Ectodermal cell (in vitro differentiated cells): ENCODE data around the gene IGF2R.
"Not testable (repeated sequence)": the region's sequence is repeated elsewhere in the genome, so short reads cannot be mapped to it uniquely, and the experiment has no call there.

Experiments used
- H3K27ac ChIP-seq: 2 replicates; pipeline ENCODE4 v1.7.0; 2013; ENCODE audit warnings: mild to moderate bottlenecking, low read depth, low read length; ENCODE audit not compliant: insufficient read depth, poor library complexity, severe bottlenecking
- H3K27me3 ChIP-seq: 2 replicates; pipeline ENCODE4 v1.7.0; 2013; ENCODE audit warnings: mild to moderate bottlenecking, low read length; ENCODE audit not compliant: insufficient read depth, control insufficient read depth, poor library complexity, severe bottlenecking
- H3K36me3 ChIP-seq: one replicate; pipeline ENCODE4 v1.7.0; 2013; ENCODE audit warnings: low read length; ENCODE audit not compliant: control insufficient read depth, insufficient read depth
- H3K4me1 ChIP-seq: one replicate; pipeline ENCODE4 v1.7.0; 2013; ENCODE audit warnings: low read length; ENCODE audit not compliant: control insufficient read depth, insufficient read depth
- H3K4me3 ChIP-seq: 2 replicates; pipeline ENCODE4 v1.7.0; 2013; ENCODE audit warnings: low read depth, low read length, control low read depth; ENCODE audit not compliant: insufficient read depth
- H3K9me3 ChIP-seq: 2 replicates; pipeline ENCODE4 v1.7.0; 2013; ENCODE audit warnings: mild to moderate bottlenecking, low read length, moderate library complexity; ENCODE audit not compliant: control insufficient read depth
- WGBS, 2 experiments: methylation state at CpG; one replicate each; pipeline ENCODE4 v1.1.7; 2013; ENCODE audit warnings: missing lambda C conversion rate in 2 of 2; 5-methylcytosine and 5-hydroxymethylcytosine counted together

IGF2R gene

DNA sequence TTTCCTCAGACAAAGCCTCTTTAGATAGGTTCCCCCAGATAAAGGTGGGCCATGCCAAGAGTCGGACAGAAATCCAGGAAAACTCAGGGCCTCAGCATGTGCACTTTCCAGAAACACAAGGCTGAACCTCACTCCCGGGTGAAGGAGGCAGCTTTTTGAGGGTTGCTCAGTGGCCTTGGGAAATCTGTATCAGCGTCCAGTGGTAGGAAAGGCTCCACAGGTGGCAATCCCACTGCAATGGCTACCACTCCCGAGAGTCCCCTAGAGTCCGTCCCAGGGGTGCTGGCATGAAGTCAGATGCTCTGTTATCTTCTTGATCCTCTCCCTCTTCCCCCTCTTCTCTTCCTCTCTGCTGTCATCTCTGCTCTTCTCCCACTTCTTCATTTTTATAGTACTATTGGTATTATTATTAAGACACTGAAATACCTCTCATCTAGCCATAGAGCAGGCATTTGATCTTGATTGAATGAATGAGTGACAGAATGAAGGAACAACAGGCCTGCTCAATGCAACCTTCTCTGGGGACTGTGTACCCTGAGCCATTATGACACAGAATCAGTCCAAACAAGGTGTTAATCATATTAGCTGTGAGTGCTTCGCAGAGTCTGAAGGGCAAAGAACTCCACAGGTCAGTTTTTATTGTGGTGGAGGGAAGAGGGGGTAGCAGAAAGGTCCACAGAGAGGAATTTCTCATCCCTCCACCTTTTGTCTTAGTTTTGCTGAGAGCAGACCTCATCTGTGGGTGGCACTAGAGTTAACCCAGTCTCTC, 166.1 kb downstream of the IGF2R start:
- Histone ChIP-seq H3K4me1 (no peaks in the 10 kb centered on the region), H3K27me3 (no peaks in the 10 kb centered on the region), H3K9me3 (no peaks in the 10 kb centered on the region), H3K4me3 (no peak overlapping the region), H3K36me3 (no peaks in the 10 kb centered on the region), H3K27ac (no peak overlapping the region)
- 93 to 96% methylated on average over 6 of the region's 6 CpGs for WGBS, 2 experiments

DNA sequence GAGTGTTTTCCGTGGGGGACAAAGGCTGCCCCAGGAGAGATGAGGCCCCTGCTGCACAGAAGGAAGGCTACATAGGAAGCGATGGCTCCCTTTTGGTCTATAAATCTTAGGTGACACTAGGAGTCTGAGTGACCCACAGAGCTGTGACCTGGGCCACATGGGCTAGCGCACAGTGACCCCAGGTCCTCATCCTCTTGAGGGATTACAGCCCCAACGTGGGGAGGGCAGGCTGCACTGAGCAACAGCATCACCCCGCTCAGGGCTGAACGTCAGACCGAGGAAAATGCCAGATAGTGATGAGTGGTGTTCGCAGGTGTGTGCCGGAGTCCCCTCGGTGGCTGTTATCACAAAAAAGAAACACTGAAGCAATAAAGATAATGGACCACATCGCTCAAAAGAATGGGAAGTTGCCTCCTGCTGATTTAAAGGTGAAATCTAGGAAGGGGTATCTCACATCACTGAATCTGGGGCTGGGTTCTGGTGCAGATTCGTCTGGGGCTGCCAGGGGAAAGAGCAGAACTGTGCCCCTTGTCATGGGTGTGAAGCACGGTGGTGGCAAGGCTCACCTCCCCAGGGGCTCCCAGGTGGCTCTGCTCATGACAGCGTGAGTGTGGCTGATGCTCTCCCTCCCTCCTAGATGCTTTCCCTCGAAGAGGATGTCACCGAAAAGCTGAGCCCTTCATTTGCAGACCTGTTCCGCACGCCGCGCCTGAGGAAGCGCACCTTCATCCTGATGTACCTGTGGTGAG, 167.2 kb downstream of the IGF2R start:
- H3K4me1 ChIP-seq = no peaks in the 10 kb centered on the region
- H3K36me3 ChIP-seq = no peaks in the 10 kb centered on the region
- H3K27me3 ChIP-seq = no peaks in the 10 kb centered on the region
- no peak overlapping the region for H3K4me3 ChIP-seq
- no peaks in the 10 kb centered on the region for H3K9me3 ChIP-seq
- H3K27ac ChIP-seq = no peak overlapping the region
- WGBS, 2 experiments = 87 to 90% methylated on average over 21 of the region's 21 CpGs

DNA sequence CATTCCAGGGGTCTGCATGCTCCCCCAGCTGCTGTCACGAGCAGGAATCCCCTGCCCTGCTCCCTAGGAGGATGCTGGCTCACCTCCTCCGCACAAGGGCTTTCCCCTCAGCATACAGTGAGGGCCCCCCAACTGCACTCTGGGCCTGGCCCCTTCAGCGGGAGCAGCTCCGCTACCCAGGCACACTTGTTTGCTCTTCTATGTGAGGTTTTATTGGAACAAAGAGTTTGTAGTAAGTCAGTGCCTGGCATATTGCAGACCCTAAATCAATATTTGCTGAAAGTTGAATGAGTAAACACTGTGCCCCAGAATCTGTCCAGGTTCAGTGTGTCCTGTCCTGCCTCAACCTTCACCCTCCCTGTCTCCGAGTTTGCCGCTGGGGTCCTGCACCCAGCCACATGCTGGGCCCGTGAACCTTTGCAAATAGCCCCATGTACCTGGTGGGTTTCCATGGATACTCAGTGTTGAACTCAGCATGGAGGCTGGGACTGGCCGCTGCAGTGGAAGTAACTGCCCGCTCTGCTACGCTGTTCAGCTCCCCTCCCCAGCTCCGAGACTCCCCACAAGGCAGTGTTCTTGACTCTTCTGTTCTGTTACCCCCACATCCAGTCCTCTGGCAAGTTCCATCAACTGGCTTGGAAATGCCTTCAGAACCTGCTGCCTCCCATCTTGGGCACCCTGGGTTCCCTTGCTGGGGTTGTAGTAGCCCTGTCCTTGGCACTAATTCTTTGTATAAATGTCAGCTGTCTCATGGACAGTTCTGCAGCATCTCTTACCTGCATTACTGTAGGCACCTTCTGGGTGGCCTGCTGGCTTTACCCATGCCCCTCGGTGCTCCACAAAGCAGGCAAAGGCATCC, 168.5 kb downstream of the IGF2R start:
- 57 to 60% methylated on average over 12 of the region's 12 CpGs for WGBS, 2 experiments
- no peak overlapping the region for H3K4me3 ChIP-seq

DNA sequence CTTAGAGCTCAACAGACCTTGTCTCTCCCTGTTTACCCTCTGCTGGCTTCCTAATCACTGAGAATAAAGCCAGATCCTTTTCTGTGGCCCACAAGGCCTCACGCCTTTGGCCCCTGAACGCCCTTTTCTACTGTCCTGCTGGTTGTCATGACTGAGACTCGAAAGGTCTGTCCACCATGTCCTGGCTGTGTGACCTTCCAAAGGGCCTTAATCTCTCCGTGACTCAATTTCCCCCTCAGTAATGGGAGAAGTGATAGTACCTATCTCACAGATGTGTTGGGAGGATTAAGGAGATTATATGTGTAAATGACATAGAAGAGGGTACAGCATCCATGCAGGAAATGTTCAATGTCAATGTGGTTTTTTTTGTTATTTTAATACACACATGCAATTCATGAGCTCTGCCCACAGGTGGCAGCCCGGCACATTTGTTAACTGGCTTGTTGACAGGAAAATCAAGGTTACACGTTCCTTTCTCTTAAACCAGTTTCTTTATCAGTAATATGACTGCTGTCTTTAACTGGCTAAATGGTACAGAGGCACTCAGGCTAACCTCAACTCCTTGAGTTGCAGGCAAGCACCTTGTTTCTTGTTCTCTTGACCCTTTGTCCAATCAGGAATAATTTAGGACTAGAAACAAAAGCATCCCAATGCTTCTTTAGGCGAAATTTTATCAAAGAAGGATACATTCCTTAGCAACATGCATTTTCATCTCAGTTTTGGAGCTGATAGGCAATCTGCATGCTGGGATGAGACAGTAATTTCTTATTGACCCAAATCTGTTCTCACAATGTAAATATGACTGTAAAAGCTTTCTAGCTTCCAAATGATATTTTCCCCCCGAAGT, 169.3 kb downstream of the IGF2R start:
- WGBS, 2 experiments = 71 to 72% methylated on average over 8 of the region's 8 CpGs
- Histone ChIP-seq H3K4me1 (no peaks in the 10 kb centered on the region), H3K27ac (no peak overlapping the region), H3K27me3 (no peaks in the 10 kb centered on the region), H3K9me3 (no peaks in the 10 kb centered on the region), H3K36me3 (no peaks in the 10 kb centered on the region), H3K4me3 (no peak overlapping the region)

More for the DNA sequence above, 168.5 kb downstream of the IGF2R start:
- H3K36me3 ChIP-seq = no peaks in the 10 kb centered on the region
- no peaks in the 10 kb centered on the region for H3K4me1 ChIP-seq
- no peaks in the 10 kb centered on the region for H3K9me3 ChIP-seq
- H3K27ac ChIP-seq = no peak overlapping the region
- no peaks in the 10 kb centered on the region for H3K27me3 ChIP-seq

DNA sequence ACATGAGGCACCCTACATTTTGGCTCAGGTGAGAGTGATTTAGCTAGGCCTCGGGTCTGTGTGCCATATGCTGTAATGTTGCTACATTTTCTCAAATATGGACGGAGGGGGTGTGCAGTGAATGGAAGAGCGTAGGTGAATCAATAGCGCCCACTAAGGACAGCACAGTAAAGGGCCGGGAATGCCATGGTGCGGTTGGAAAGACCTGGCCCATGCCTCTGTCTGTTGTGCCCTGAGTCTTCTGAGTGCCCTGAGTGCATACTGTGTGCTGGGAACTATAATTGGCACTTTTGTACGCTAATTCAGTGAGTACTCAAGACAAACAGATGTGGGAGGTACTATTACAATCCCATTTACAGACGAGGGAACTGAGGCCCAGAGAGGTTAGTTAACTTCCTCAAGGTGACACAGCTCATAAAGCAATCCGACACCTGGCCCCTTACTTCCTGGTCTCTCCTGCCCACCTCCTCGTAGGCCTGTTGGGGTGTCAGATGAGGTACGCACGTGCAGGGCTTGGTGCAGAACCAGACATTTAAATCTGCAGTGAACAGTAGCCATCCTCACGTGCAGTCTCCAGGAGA, 170.0 kb downstream of the IGF2R start:
- H3K27ac ChIP-seq = no peak overlapping the region
- 91 to 92% methylated on average over 13 of the region's 13 CpGs for WGBS, 2 experiments

DNA sequence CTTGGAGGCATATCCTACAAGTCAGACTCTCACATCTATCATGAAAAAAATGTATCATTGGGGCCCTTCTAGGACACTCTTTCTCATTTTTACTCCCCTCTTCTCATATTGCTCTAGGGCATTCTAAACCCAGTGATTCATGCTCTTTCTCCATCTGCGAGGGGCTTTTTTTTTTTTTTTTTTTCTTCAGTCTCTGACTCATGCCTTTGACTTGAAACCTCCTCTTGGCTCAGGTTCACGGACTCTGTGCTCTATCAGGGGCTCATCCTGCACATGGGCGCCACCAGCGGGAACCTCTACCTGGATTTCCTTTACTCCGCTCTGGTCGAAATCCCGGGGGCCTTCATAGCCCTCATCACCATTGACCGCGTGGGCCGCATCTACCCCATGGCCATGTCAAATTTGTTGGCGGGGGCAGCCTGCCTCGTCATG, 170.6 kb downstream of the IGF2R start:
- no peaks in the 10 kb centered on the region for H3K9me3 ChIP-seq
- H3K4me1 ChIP-seq = no peaks in the 10 kb centered on the region
- no peak overlapping the region for H3K4me3 ChIP-seq
- H3K36me3 ChIP-seq = no peaks in the 10 kb centered on the region
- H3K27ac ChIP-seq = no peak overlapping the region
- 91 to 92% methylated on average over 12 of the region's 12 CpGs for WGBS, 2 experiments
- H3K27me3 ChIP-seq = no peaks in the 10 kb centered on the region

More for the DNA sequence above, 170.0 kb downstream of the IGF2R start:
- H3K4me1 ChIP-seq = no peaks in the 10 kb centered on the region
- H3K4me3 ChIP-seq = no peak overlapping the region
- no peaks in the 10 kb centered on the region for H3K27me3 ChIP-seq
- H3K9me3 ChIP-seq = no peaks in the 10 kb centered on the region
- no peaks in the 10 kb centered on the region for H3K36me3 ChIP-seq

DNA sequence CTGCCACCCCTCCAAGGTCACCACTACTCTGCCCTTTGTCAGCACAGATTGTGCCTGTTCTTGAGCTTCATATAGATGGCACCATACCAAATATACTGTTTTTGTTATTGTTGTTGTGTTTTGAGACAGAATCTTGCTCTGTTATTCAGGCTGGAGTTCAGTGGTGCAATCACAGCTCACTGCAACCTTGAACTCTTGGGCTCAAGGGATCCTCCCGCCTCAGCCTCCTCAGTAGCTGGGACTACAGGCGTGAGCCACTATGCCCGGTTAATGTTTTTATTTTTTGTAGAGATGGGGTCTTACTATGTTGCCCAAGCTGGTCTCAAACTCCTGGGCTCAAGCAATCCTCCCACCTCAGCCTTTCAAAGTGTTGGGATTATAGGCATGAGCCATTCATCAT, 171.6 kb downstream of the IGF2R start:
- not testable (repeated sequence) for H3K27ac ChIP-seq, H3K36me3 ChIP-seq, H3K4me3 ChIP-seq, H3K27me3 ChIP-seq, H3K9me3 ChIP-seq, H3K4me1 ChIP-seq
- 92% methylated on average over 3 of the region's 3 CpGs for WGBS, 2 experiments

DNA sequence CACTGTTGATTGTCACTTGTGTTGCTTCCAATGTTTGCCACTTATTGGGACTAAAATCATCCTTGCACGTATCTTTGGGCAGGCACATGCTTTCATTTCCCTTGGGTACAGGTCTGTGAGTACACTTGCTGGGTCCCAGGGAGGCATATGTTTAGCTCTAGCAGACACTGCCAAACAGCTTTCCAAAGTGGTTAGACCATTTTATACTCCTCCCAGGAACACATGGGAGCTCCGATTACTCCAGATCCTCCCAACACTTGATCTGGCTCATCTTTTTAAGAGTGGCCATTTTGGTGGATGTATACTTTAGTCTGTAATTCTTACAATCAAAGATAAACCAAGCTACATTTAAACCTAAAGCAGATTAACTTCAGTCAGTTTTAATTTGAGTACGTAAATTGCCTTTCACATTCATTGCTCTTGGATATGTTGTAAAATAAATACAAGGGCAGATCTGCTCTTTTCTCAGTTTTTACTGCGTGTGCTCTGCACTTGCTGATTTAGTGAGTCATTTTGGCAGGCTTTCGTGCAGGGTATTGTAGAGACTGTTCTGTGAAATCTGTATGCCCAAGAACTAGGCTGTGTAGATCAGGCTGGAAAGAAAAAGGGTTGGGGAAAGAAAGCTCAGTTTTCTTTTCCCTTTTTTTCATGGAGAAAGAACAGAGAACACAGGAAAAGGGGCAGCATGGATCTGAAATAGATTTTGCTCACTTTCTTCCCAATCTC, 172.3 kb downstream of the IGF2R start:
- no peaks in the 10 kb centered on the region for H3K4me1 ChIP-seq
- WGBS, 2 experiments = 93 to 95% methylated on average over 5 of the region's 5 CpGs
- H3K27me3 ChIP-seq = no peaks in the 10 kb centered on the region
- no peak overlapping the region for H3K27ac ChIP-seq
- H3K36me3 ChIP-seq = no peaks in the 10 kb centered on the region
- no peak overlapping the region for H3K4me3 ChIP-seq
- no peaks in the 10 kb centered on the region for H3K9me3 ChIP-seq
